Testis (tissue), 2 donors: ENCODE measurements around the gene NDST4.

ENCODE experiments used
- POLR2A ChIP-seq: fragments of 450-650 bp; IDR thresholded peaks from one replicate; pipeline ENCODE4 v1.6.1; 2017; ENCODE audit warnings: antibody characterized with exemption, mild to moderate bottlenecking, moderate library complexity
- TF ChIP-seq, protein P1 (sequence below), 3 experiments: fragments of 450-650 bp in 2 of 3; fragments of 200-600 bp in 1 of 3; sonication (generic) in 1 of 3; IDR thresholded peaks; one replicate each; pipeline ENCODE4 v1.5.1; 2016 to 2019; ENCODE audit warnings: antibody characterized with exemption in 3 of 3, mild to moderate bottlenecking in 2 of 3, moderate library complexity in 1 of 3

DNA sequence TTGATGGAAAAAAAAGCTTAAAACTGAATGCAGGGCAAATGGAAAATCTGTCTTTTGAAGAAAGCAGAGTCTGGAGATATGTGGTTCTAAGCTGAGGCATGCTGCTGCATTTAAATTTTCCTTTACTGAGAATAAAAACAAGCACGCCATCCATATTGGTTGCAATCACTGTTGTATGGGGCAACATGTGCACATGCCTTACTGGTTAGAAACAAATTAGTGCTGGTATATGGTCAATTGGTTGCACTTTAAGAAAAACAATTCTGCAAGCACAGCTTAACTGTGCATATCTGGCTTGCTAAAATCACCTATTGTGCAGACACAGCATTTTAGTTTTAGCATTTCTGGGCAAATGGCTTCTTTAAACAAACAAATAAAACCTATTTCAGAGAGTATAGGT is 239.1 kb downstream of the NDST4 start:
- TF ChIP-seq, protein P1, sequence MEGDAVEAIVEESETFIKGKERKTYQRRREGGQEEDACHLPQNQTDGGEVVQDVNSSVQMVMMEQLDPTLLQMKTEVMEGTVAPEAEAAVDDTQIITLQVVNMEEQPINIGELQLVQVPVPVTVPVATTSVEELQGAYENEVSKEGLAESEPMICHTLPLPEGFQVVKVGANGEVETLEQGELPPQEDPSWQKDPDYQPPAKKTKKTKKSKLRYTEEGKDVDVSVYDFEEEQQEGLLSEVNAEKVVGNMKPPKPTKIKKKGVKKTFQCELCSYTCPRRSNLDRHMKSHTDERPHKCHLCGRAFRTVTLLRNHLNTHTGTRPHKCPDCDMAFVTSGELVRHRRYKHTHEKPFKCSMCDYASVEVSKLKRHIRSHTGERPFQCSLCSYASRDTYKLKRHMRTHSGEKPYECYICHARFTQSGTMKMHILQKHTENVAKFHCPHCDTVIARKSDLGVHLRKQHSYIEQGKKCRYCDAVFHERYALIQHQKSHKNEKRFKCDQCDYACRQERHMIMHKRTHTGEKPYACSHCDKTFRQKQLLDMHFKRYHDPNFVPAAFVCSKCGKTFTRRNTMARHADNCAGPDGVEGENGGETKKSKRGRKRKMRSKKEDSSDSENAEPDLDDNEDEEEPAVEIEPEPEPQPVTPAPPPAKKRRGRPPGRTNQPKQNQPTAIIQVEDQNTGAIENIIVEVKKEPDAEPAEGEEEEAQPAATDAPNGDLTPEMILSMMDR (IDR thresholded peaks at IDR 0.05): no peak
- no peak for TF ChIP-seq POLR2A
